SK-N-SH treated with all-trans-retinoic acid at 6 μM for 48 hours (cell line): ENCODE measurements around the gene TNFRSF9.

Experiments
- ARNTL ChIP-seq: fragments of 450-650 bp; formaldehyde crosslinking; IDR thresholded peaks from 2 replicates; pipeline ENCODE4 v1.5.0; 2020; ENCODE audit warnings: low read depth, mild to moderate bottlenecking, moderate library complexity, borderline replicate concordance
- GLIS3 ChIP-seq: fragments of 250-450 bp; sonication (Bioruptor Pico); IDR thresholded peaks from 2 replicates; pipeline ENCODE4 v1.5.0; 2020; ENCODE audit warnings: mild to moderate bottlenecking, moderate library complexity

DNA sequence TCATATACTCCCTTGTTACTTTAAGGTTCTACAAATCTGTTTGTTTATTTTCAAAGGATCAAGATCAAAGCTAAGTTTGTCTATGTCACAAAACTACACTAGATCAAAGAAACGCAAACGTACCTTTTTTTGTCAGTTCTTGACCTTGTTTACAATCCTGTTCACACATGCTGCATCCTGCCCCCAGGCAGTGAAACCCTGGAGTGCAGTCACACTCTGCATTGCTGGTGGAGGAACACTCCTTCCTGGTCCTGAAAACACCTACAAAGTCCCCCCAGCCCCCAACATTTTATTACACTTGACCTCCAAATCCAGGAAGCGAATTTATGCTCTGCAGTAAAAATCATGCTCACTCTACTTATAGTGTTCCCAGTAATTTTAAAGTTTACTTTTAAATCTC is 2.6 kb downstream of the TNFRSF9 start:
- TF ChIP-seq ARNTL (CRISPR knock-in tag) (no peak), GLIS3 (no peak)
